ENCODE data around the gene PSEN1.

PSEN1 gene

GRCh38 chr14:73245480-73246325 is 109.4 kb downstream of the PSEN1 start:
- Histone ChIP-seq H3K4me1 (ENCODE audit: control insufficient read depth, insufficient read depth, low read length, poor library complexity, severe bottlenecking) (no peaks in the 10 kb centered on the region), H3K36me3 (ENCODE audit: control insufficient read depth, insufficient read depth, low read length) (no peaks in the 10 kb centered on the region), H3K9me3 (ENCODE audit: control insufficient read depth, low read length) (no peaks in the 10 kb centered on the region), H3K27ac (ENCODE audit: low read depth, low read length, severe bottlenecking) (no peak overlapping the region), H3K4me3 (ENCODE audit: extremely low read depth, insufficient read depth, low read length, poor library complexity, severe bottlenecking) (peak overlapping the region; percentile 31)
- WGBS, 2 experiments (ENCODE audit: insufficient coverage in 2 of 2), result 76 to 82% methylated on average over 53 to 55 of the region's 64 CpGs

GRCh38 chr14:73246387-73247150 is 110.3 kb downstream of the PSEN1 start:
- Histone ChIP-seq H3K4me3 (ENCODE audit: extremely low read depth, insufficient read depth, low read length, poor library complexity, severe bottlenecking) (no peak overlapping the region), H3K36me3 (ENCODE audit: control insufficient read depth, insufficient read depth, low read length) (no peaks in the 10 kb centered on the region), H3K27ac (ENCODE audit: low read depth, low read length, severe bottlenecking) (no peak overlapping the region), H3K4me1 (ENCODE audit: control insufficient read depth, insufficient read depth, low read length, poor library complexity, severe bottlenecking) (no peaks in the 10 kb centered on the region), H3K9me3 (ENCODE audit: control insufficient read depth, low read length) (no peaks in the 10 kb centered on the region)
- 93% methylated on average over 11 of the region's 18 CpGs for WGBS, 2 experiments (ENCODE audit: insufficient coverage in 2 of 2)

- WGBS, 2 experiments (ENCODE audit: insufficient coverage in 2 of 2), result 94 to 98% methylated on average over 5 of the region's 9 CpGs
- Histone ChIP-seq H3K36me3 (ENCODE audit: control insufficient read depth, insufficient read depth, low read length) (no peaks in the 10 kb centered on the region), H3K4me3 (ENCODE audit: extremely low read depth, insufficient read depth, low read length, poor library complexity, severe bottlenecking) (no peak overlapping the region), H3K9me3 (ENCODE audit: control insufficient read depth, low read length) (no peaks in the 10 kb centered on the region), H3K4me1 (ENCODE audit: control insufficient read depth, insufficient read depth, low read length, poor library complexity, severe bottlenecking) (no peaks in the 10 kb centered on the region), H3K27ac (ENCODE audit: low read depth, low read length, severe bottlenecking) (no peak overlapping the region)
Measured at GRCh38 chr14:73248108-73248868, 112.0 kb downstream of the PSEN1 start.

- WGBS, 2 experiments (ENCODE audit: insufficient coverage in 2 of 2), result 100% methylated on average over 1 of the region's 1 CpG; no CpG with 5 or more reads in 1 of the 2 experiments
- Histone ChIP-seq H3K9me3 (ENCODE audit: control insufficient read depth, low read length) (no peaks in the 10 kb centered on the region), H3K27ac (ENCODE audit: low read depth, low read length, severe bottlenecking) (no peak overlapping the region), H3K4me1 (ENCODE audit: control insufficient read depth, insufficient read depth, low read length, poor library complexity, severe bottlenecking) (no peaks in the 10 kb centered on the region), H3K4me3 (ENCODE audit: extremely low read depth, insufficient read depth, low read length, poor library complexity, severe bottlenecking) (no peak overlapping the region), H3K36me3 (ENCODE audit: control insufficient read depth, insufficient read depth, low read length) (no peaks in the 10 kb centered on the region)
Measured at GRCh38 chr14:73249108-73249507, 112.8 kb downstream of the PSEN1 start.

- WGBS, 2 experiments (ENCODE audit: insufficient coverage in 2 of 2), result 90 to 98% methylated on average over 6 to 8 of the region's 13 CpGs
- Histone ChIP-seq H3K36me3 (ENCODE audit: control insufficient read depth, insufficient read depth, low read length) (no peaks in the 10 kb centered on the region), H3K4me1 (ENCODE audit: control insufficient read depth, insufficient read depth, low read length, poor library complexity, severe bottlenecking) (no peaks in the 10 kb centered on the region), H3K9me3 (ENCODE audit: control insufficient read depth, low read length) (no peaks in the 10 kb centered on the region), H3K27ac (ENCODE audit: low read depth, low read length, severe bottlenecking) (no peak overlapping the region), H3K4me3 (ENCODE audit: extremely low read depth, insufficient read depth, low read length, poor library complexity, severe bottlenecking) (no peak overlapping the region)
Measured at GRCh38 chr14:73249564-73250316, 113.4 kb downstream of the PSEN1 start.

- no peak overlapping the region for H3K27ac ChIP-seq (ENCODE audit: low read depth, low read length, severe bottlenecking)
- whole genome bisulfite sequencing, 2 experiments (ENCODE audit: insufficient coverage in 2 of 2), result 94 to 97% methylated on average over 7 of the region's 11 CpGs
- H3K9me3 ChIP-seq (ENCODE audit: control insufficient read depth, low read length), result no peaks in the 10 kb centered on the region
- H3K36me3 ChIP-seq (ENCODE audit: control insufficient read depth, insufficient read depth, low read length), result no peaks in the 10 kb centered on the region
- no peaks in the 10 kb centered on the region for H3K4me1 ChIP-seq (ENCODE audit: control insufficient read depth, insufficient read depth, low read length, poor library complexity, severe bottlenecking)
- no peak overlapping the region for H3K4me3 ChIP-seq (ENCODE audit: extremely low read depth, insufficient read depth, low read length, poor library complexity, severe bottlenecking)
Measured at GRCh38 chr14:73250317-73250713, 114.0 kb downstream of the PSEN1 start.

GRCh38 chr14:73250781-73251500 is 114.6 kb downstream of the PSEN1 start:
- H3K27ac ChIP-seq (ENCODE audit: low read depth, low read length, severe bottlenecking), result no peak overlapping the region
- WGBS, 2 experiments (ENCODE audit: insufficient coverage in 2 of 2), result 93 to 95% methylated on average over 27 of the region's 27 CpGs

GRCh38 chr14:73251516-73252215 is 115.4 kb downstream of the PSEN1 start:
- Histone ChIP-seq H3K4me1 (ENCODE audit: control insufficient read depth, insufficient read depth, low read length, poor library complexity, severe bottlenecking) (no peaks in the 10 kb centered on the region), H3K36me3 (ENCODE audit: control insufficient read depth, insufficient read depth, low read length) (no peaks in the 10 kb centered on the region), H3K4me3 (ENCODE audit: extremely low read depth, insufficient read depth, low read length, poor library complexity, severe bottlenecking) (no peak overlapping the region), H3K9me3 (ENCODE audit: control insufficient read depth, low read length) (no peaks in the 10 kb centered on the region), H3K27ac (ENCODE audit: low read depth, low read length, severe bottlenecking) (no peak overlapping the region)
- WGBS, 2 experiments (ENCODE audit: insufficient coverage in 2 of 2), result 94 to 97% methylated on average over 23 to 30 of the region's 30 CpGs

More at GRCh38 chr14:73250781-73251500, 114.6 kb downstream of the PSEN1 start:
- H3K4me1 ChIP-seq (ENCODE audit: control insufficient read depth, insufficient read depth, low read length, poor library complexity, severe bottlenecking), result no peaks in the 10 kb centered on the region
- H3K36me3 ChIP-seq (ENCODE audit: control insufficient read depth, insufficient read depth, low read length), result no peaks in the 10 kb centered on the region
- H3K4me3 ChIP-seq (ENCODE audit: extremely low read depth, insufficient read depth, low read length, poor library complexity, severe bottlenecking), result no peak overlapping the region
- H3K9me3 ChIP-seq (ENCODE audit: control insufficient read depth, low read length), result no peaks in the 10 kb centered on the region

GRCh38 chr14:73252491-73253322 is 116.4 kb downstream of the PSEN1 start:
- no peaks in the 10 kb centered on the region for H3K36me3 ChIP-seq (ENCODE audit: control insufficient read depth, insufficient read depth, low read length)
- no peak overlapping the region for H3K4me3 ChIP-seq (ENCODE audit: extremely low read depth, insufficient read depth, low read length, poor library complexity, severe bottlenecking)
- no peak overlapping the region for H3K27ac ChIP-seq (ENCODE audit: low read depth, low read length, severe bottlenecking)
- H3K9me3 ChIP-seq (ENCODE audit: control insufficient read depth, low read length), result no peaks in the 10 kb centered on the region
- 89 to 94% methylated on average over 24 to 27 of the region's 29 CpGs for WGBS, 2 experiments (ENCODE audit: insufficient coverage in 2 of 2)
- no peaks in the 10 kb centered on the region for H3K4me1 ChIP-seq (ENCODE audit: control insufficient read depth, insufficient read depth, low read length, poor library complexity, severe bottlenecking)

All from mesodermal cell (in vitro differentiated cells).